Mesenchymal stem cell (in vitro differentiated cells and primary cell): Measurements from ENCODE around the gene RNF10.

Experiments
- DNase-seq: peaks from one replicate; pipeline ENCODE4 v3.0.0-alpha.2; 2013
- H2AFZ ChIP-seq: one replicate; pipeline ENCODE4 v1.6.1; 2013; ENCODE audit warnings: low read depth, mild to moderate bottlenecking, control low read depth, inconsistent platforms, low read length, moderate library complexity
- H2AK5ac ChIP-seq: 2 replicates; pipeline ENCODE4 v1.6.1; 2013; ENCODE audit warnings: low read length, moderate library complexity, mild to moderate bottlenecking, inconsistent platforms; ENCODE audit not compliant: severe bottlenecking
- H2BK120ac ChIP-seq: one replicate; pipeline ENCODE4 v1.6.1; 2013; ENCODE audit warnings: low read depth, mild to moderate bottlenecking, inconsistent platforms, low read length, moderate library complexity
- H2BK12ac ChIP-seq, 2 experiments: one replicate each; pipeline ENCODE4 v1.6.1; 2013; ENCODE audit warnings: inconsistent platforms in 2 of 2, low read length in 2 of 2, mild to moderate bottlenecking in 2 of 2, moderate library complexity in 2 of 2, control low read depth in 1 of 2
- H2BK15ac ChIP-seq: one replicate; pipeline ENCODE4 v1.6.1; 2013; ENCODE audit warnings: mild to moderate bottlenecking, low read depth, inconsistent platforms; ENCODE audit not compliant: poor library complexity, severe bottlenecking
- H2BK5ac ChIP-seq: 2 replicates; pipeline ENCODE4 v1.6.1; 2013; ENCODE audit warnings: low read depth, mild to moderate bottlenecking, low read length, control low read depth, inconsistent platforms; ENCODE audit not compliant: poor library complexity, severe bottlenecking
- H3K14ac ChIP-seq, 2 experiments: one replicate each; pipeline ENCODE4 v1.6.1; 2013; ENCODE audit warnings: inconsistent platforms in 2 of 2, low read length in 2 of 2, control low read depth in 1 of 2, mild to moderate bottlenecking in 1 of 2, moderate library complexity in 1 of 2
- H3K18ac ChIP-seq, 2 experiments: one replicate each; pipeline ENCODE4 v1.6.1; 2013; ENCODE audit warnings: inconsistent platforms in 2 of 2, low read length in 2 of 2, control low read depth in 1 of 2, low read depth in 1 of 2, mild to moderate bottlenecking in 1 of 2
- H3K23ac ChIP-seq, 2 experiments: one replicate each; pipeline ENCODE4 v1.6.1; 2013; ENCODE audit warnings: inconsistent platforms in 2 of 2, low read length in 2 of 2, mild to moderate bottlenecking in 2 of 2, moderate library complexity in 2 of 2, control low read depth in 1 of 2
- H3K27ac ChIP-seq: 2 replicates; pipeline ENCODE4 v1.5.1; 2013; ENCODE audit warnings: mild to moderate bottlenecking, moderate library complexity, low read length, control low read depth, inconsistent platforms; ENCODE audit not compliant: poor library complexity, severe bottlenecking
- H3K27me3 ChIP-seq, 2 experiments: 2 replicates each; pipeline versions ENCODE4 v1.6.1 to v1.7.0; 2013; ENCODE audit warnings: low read length in 2 of 2, mild to moderate bottlenecking in 2 of 2, moderate library complexity in 2 of 2, control low read depth in 1 of 2, inconsistent platforms in 1 of 2; ENCODE audit not compliant: control insufficient read depth in 1 of 2, insufficient read depth in 1 of 2
- H3K36me3 ChIP-seq, 2 experiments: 2 replicates each; pipeline versions ENCODE4 v1.6.1 to v1.7.0; 2013; ENCODE audit warnings: low read length in 2 of 2, control low read depth in 1 of 2, inconsistent platforms in 1 of 2, low read depth in 1 of 2, mild to moderate bottlenecking in 1 of 2; ENCODE audit not compliant: insufficient read depth in 2 of 2, control insufficient read depth in 1 of 2
- H3K4ac ChIP-seq, 2 experiments: one replicate each; pipeline ENCODE4 v1.6.1; 2013; ENCODE audit warnings: inconsistent platforms in 2 of 2, low read length in 2 of 2, mild to moderate bottlenecking in 2 of 2, moderate library complexity in 2 of 2, control low read depth in 1 of 2, low read depth in 1 of 2
- H3K4me1 ChIP-seq: 2 replicates; pipeline ENCODE4 v1.6.1; 2013; ENCODE audit warnings: low read depth, low read length, control low read depth; ENCODE audit not compliant: control insufficient read depth, insufficient read depth
- H3K4me2 ChIP-seq: 2 replicates; pipeline ENCODE4 v1.6.1; 2013; ENCODE audit warnings: low read length, mild to moderate bottlenecking, inconsistent platforms; ENCODE audit not compliant: poor library complexity, severe bottlenecking
- H3K4me3 ChIP-seq, 2 experiments: 2 replicates each; pipeline versions ENCODE4 v1.5.1 to v1.7.0; 2013; ENCODE audit warnings: low read length in 2 of 2, mild to moderate bottlenecking in 2 of 2, control low read depth in 1 of 2, low read depth in 1 of 2; ENCODE audit not compliant: insufficient read depth in 1 of 2
- H3K79me1 ChIP-seq: replicated peaks from 2 replicates; pipeline ENCODE4 v1.6.1; 2013; ENCODE audit warnings: mild to moderate bottlenecking, control low read depth, low read length, inconsistent platforms; ENCODE audit not compliant: poor library complexity, severe bottlenecking
- H3K9ac ChIP-seq: 2 replicates; pipeline ENCODE4 v1.7.0; 2013; ENCODE audit warnings: mild to moderate bottlenecking, low read length, moderate library complexity
- H3K9me3 ChIP-seq: 2 replicates; pipeline ENCODE4 v1.7.0; 2013; ENCODE audit warnings: mild to moderate bottlenecking, low read length; ENCODE audit not compliant: control insufficient read depth
- H4K8ac ChIP-seq: one replicate; pipeline ENCODE4 v1.6.1; 2013; ENCODE audit warnings: inconsistent platforms, mild to moderate bottlenecking, low read length, moderate library complexity
- H4K91ac ChIP-seq: one replicate; pipeline ENCODE4 v1.6.1; 2013; ENCODE audit warnings: mild to moderate bottlenecking, low read length, inconsistent platforms
- WGBS: methylation state at CpG from one replicate; pipeline ENCODE4 v1.1.7; 2013; ENCODE audit warnings: mixed read lengths; 5-methylcytosine and 5-hydroxymethylcytosine counted together

The RNF10 gene

DNA sequence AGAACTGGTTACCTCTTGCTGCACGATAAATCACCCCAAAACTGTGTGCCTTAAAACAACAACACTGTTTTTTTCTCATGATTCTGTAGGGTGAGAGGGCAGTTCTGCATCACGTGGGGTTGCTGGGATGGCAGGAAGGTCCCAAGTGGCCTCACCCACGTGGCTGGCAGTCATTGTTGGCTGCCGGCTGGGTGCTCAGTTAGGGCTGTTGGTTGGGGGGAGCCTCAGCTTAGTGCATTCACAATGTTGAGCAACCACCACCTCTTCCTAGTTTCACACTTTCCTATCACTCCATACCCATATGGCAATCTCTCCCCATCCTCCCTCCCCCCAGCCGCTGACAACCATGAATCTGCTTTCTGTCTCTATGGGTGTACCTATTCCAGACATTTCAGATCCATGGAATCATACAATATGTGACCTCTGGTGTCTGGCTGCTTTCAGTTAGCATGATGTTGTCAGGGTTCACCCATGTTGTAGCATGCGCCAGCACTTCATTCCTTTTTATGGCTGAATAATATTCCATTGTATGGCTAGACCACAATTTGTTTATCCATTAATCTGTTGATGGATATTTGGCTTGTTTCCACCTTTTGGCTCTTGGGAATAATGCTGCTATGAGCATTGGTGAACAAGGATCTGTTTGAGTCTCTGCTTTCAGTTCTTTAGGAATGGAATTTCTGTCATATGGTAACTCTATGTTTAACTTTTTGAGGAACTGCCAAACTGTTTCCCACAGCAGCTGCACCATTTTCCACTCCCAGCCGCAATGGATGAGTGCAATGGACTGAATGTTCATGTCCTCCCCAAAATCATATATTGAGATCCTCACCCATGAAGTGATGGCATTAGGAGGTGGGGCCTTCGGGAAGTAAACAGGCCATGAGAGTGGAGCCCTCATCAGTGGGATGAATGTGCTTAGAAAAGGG lies 58.2 kb downstream of the RNF10 start:
- Histone ChIP-seq H2BK12ac (no peak overlapping the region), H4K8ac (no peak overlapping the region), H3K4me3 (no peak overlapping the region), H3K9ac (no peak overlapping the region), H3K4me1 (no peaks in the 10 kb centered on the region), H3K9me3 (no peaks in the 10 kb centered on the region), H3K36me3 (no peaks in the 10 kb centered on the region), H3K18ac (no peak overlapping the region), H3K23ac (no peak overlapping the region), H3K14ac (no peak overlapping the region), H2AK5ac (no peak overlapping the region), H3K4me2 (no peak overlapping the region), H2AFZ (no peak overlapping the region), H2BK5ac (no peak overlapping the region), H3K27me3 (peaks cover 6 to 30% of the 10 kb centered on the region in 2 experiments), H3K27ac (no peak overlapping the region), H4K91ac (no peak overlapping the region), H3K79me1 (no peaks in the 10 kb centered on the region), H2BK120ac (no peak overlapping the region), H3K4ac (no peak overlapping the region), H2BK15ac (no peak overlapping the region)
- no peak for DNase-seq
- 71% methylated on average over 7 of the region's 8 CpGs for WGBS

DNA sequence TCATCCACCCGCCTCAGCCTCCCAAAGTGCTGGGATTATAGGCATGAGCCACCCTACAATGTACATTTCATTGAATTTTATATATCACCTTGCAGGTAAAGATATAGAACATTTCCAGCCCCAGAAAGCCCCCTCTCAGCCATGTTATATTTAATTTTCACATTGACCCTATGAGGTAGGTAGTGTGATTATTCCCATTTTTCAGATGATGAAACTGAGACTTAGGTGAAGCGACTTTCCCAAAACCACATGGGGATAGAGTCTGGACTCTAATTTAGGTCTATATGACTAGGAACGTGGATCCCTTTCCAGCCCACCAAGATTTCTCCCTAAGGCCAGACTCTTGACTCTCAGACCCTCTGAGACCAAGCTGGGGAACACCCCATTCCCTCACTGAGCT lies 62.7 kb downstream of the RNF10 start:
- Histone ChIP-seq H3K36me3 (no peaks in the 10 kb centered on the region), H2BK120ac (no peak overlapping the region), H3K4me1 (peaks cover 7% of the 10 kb centered on the region), H3K4me2 (no peak overlapping the region), H3K9me3 (no peaks in the 10 kb centered on the region), H3K14ac (no peak overlapping the region), H3K4me3 (no peak overlapping the region), H2AK5ac (no peak overlapping the region), H3K27ac (no peak overlapping the region), H4K91ac (no peak overlapping the region), H3K23ac (no peak overlapping the region), H3K18ac (no peak overlapping the region), H4K8ac (no peak overlapping the region), H2AFZ (no peak overlapping the region), H3K4ac (no peak overlapping the region), H2BK15ac (no peak overlapping the region), H2BK5ac (no peak overlapping the region), H3K79me1 (no peaks in the 10 kb centered on the region), H2BK12ac (no peak overlapping the region), H3K9ac (no peak overlapping the region), H3K27me3 (peaks cover 3 to 44% of the 10 kb centered on the region in 2 experiments)
- 83% methylated on average over 2 of the region's 3 CpGs for WGBS
- no peak for DNase-seq

DNA sequence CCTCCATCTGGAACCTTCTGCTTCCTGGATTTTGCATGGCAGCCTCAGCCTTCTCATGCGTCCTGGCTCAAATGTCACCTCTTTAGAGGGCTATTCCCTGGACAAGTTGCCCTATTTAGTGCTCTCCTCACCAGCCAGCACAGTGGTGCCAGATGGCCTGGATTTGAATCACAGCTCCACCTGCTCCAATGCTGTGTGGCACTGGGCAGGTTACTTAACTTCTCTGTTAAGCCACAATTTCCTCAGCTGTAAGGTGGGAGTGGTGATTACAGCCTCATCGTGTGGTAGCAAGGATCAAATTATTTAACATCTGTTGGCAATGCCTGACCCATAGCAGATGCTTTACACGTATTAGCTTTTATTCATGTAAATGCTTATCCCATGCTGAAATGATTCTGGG lies 63.7 kb downstream of the RNF10 start:
- Histone ChIP-seq H3K4ac (no peak overlapping the region), H2BK5ac (no peak overlapping the region), H3K27ac (no peak overlapping the region), H3K4me1 (peaks cover 7% of the 10 kb centered on the region), H3K14ac (no peak overlapping the region), H2BK120ac (no peak overlapping the region), H3K4me3 (no peak overlapping the region), H3K79me1 (no peaks in the 10 kb centered on the region), H3K27me3 (peaks cover 0 to 40% of the 10 kb centered on the region in 2 experiments), H2AFZ (no peak overlapping the region), H3K9ac (no peak overlapping the region), H2BK12ac (no peak overlapping the region), H4K91ac (no peak overlapping the region), H2AK5ac (no peak overlapping the region), H3K9me3 (no peaks in the 10 kb centered on the region), H3K23ac (no peak overlapping the region), H3K36me3 (no peaks in the 10 kb centered on the region), H3K18ac (no peak overlapping the region), H4K8ac (no peak overlapping the region), H3K4me2 (no peak overlapping the region), H2BK15ac (no peak overlapping the region)
- WGBS = 90% methylated on average over 1 of the region's 3 CpGs
- DNase-seq = no peak

DNA sequence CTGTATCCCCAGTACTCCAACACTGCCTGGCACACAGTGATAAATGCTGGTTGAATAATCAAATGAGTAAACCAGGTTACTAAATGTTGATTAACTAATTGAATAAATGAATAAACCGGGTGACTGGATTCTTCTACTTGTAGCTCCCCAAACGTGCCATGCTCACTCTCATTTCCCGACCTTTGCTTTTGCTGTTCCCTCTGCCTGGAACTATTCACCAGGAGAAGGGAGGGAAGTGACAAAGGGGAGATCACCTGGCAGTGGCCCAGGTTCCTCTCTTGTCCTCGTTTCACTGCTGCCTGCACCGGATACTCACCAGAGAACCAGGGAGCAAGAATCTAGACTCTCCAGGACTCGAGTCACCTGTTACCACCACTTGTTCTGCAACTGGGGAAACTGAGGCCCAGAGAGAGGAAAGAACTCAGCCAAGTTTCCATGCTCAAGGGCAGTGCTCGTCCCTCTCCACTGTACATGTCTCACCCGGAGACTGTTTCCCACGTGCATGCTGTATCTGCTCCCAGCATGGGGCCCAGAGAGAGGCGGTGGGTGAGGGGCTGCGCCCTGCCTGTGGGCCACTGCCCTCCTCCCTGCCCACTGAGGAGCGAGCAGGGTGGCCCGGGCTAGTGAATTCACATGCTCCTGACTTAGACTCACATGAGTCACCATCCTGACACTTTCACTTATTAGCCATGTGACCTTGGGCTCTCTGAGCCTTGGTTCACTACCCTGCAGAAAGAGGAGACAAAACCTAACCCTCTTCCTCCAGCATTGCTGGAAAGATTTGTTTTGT lies 64.7 kb downstream of the RNF10 start:
- H3K79me1 ChIP-seq = no peaks in the 10 kb centered on the region
- no peak overlapping the region for H2BK12ac ChIP-seq
- H3K27ac ChIP-seq = no peak overlapping the region
- H3K4ac ChIP-seq = no peak overlapping the region
- peak overlapping the region in 1 of 2 experiments; percentile 44 for H3K18ac ChIP-seq
- H2AK5ac ChIP-seq = no peak overlapping the region
- H3K23ac ChIP-seq = no peak overlapping the region
- no peak overlapping the region for H2BK15ac ChIP-seq
- no peak overlapping the region for H2BK120ac ChIP-seq
- peak; percentile 74 for DNase-seq
- WGBS = 60% methylated on average over 13 of the region's 13 CpGs
- no peak overlapping the region for H3K9ac ChIP-seq
- peak overlapping the region in 1 of 2 experiments; percentile 72 for H3K14ac ChIP-seq
- H3K36me3 ChIP-seq = no peaks in the 10 kb centered on the region
- H3K9me3 ChIP-seq = no peaks in the 10 kb centered on the region
- H3K4me2 ChIP-seq = peak overlapping the region; percentile 62
- no peak overlapping the region for H3K4me3 ChIP-seq
- no peak overlapping the region for H2AFZ ChIP-seq
- H3K4me1 ChIP-seq = peaks cover 7% of the 10 kb centered on the region
- peaks cover 0 to 40% of the 10 kb centered on the region in 2 experiments for H3K27me3 ChIP-seq
- no peak overlapping the region for H4K8ac ChIP-seq
- H4K91ac ChIP-seq = no peak overlapping the region
- no peak overlapping the region for H2BK5ac ChIP-seq
